K562 treated with DMSO at 1 percent for 4 hours (cell line): ENCODE data around the gene PMIS2. TPM values are rescaled to one million over a fixed set of nuclear protein-coding genes. Genes with fewer than 3 reads are reported as not detected.

ENCODE experiments used
- total RNA-seq: library from RNA; unstranded; fragments of 300-600 nt; gene quantifications from 2 replicates; pipeline ENCODE4 v1.2.3, GENCODE V29; 2022; ENCODE audit not compliant: insufficient read depth

The PMIS2 gene
- not detected in 2 replicates for total RNA-seq

DNA sequence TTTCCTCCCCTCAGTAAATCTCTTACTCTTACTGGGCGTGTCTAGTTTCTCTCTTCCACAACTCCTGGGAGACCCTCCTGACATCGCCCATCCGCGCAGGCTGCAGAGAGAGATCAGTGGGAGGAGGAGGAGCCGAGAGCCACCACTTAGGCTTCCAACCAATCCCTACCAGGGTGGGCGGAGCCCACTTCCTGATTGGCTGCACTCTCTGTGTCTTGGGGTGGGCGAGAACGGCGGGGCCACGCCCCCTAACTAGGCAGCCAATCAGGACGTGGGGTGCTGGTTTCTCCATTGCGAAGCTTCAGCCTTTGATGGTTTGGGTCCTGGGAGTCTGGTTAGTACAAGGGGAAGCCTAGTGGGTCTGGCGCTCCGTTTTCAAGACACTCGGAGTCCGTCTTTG is at the start of gene PMIS2:
TSS of gene PMIS2 (plus strand) at position 326 of the 400 bp plus-strand sequence. CDS start 87 bp downstream, outside the sequence.

DNA sequence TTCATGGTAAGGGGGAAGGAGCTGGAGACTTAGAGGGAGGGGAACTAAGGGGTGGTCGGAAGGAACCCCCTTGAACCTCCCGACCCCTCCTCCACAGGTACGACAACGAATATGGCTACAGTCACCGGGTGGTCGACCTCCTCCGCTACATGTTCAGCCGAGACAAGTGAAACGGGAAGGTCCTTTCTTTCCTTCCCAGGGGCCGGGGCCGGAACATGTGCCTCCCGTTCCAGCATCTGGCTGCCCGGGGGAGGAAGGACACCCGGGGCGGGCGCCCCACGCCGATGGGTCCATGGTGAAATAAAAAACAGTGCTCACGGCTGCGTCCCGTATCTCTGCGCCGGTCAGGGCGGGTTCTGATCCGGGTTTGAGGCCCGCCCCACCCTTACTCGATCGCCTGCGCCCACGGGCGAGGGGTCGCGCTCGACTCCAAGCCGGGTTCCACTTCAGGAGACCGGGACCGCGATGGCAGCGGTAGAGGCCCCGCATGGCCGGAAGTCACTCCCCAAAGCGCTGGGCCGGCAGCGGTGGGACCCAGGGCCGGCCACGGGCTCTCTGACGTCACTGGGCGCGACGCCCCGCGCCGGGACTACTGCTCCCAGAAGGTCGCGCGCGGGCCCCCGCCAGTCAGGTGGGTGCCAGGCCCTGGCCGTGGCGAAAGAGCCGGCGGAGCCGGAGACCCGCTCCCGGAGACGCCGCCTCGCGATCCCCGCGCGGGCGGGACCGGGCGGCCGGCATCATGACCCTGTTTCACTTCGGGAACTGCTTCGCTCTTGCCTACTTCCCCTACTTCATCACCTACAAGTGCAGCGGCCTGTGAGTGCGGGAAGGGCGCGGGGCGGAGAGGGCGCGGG is 40.7 kb upstream of the PMIS2 start, which contains the start of gene TMEM147:
TSS of gene TMEM147 (plus strand) at position 626 of the 854 bp plus-strand sequence. CDS start at position 740, 114 bp downstream.

DNA sequence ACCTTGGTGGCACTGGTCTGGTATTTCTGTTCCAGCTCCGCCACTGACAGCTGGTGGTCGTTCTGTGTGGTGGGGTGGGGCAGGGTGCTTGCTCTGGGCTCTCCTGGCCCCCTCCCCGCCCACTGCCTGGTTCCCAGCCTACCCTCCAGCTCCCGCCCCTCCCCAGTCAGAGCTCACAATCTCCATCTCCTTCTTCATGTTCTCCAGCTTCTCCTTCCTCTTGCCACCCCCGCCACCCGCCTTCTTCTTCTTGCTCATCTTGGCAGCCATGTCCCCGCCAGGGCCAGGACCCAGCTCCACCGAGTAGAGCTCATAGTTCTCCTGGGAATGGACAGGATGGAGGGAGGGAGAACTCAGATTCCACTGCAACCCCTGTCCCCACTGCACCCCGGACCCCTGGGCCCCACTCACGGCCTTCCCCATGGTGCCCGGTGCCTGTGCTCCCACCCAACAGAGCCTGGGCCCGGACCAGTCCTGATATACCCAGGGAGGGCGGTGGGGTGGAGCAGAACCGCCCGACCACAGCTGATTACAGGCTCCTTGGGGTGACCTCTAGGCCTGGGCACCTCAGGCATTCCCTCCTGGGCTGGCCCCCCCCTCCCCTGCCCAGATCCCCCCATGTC is 22.7 kb upstream of the PMIS2 start, which contains the start of gene ATP4A:
TSS of gene ATP4A (minus strand) at position 452 of the 623 bp plus-strand sequence. CDS start at position 423, 29 bp downstream.

DNA sequence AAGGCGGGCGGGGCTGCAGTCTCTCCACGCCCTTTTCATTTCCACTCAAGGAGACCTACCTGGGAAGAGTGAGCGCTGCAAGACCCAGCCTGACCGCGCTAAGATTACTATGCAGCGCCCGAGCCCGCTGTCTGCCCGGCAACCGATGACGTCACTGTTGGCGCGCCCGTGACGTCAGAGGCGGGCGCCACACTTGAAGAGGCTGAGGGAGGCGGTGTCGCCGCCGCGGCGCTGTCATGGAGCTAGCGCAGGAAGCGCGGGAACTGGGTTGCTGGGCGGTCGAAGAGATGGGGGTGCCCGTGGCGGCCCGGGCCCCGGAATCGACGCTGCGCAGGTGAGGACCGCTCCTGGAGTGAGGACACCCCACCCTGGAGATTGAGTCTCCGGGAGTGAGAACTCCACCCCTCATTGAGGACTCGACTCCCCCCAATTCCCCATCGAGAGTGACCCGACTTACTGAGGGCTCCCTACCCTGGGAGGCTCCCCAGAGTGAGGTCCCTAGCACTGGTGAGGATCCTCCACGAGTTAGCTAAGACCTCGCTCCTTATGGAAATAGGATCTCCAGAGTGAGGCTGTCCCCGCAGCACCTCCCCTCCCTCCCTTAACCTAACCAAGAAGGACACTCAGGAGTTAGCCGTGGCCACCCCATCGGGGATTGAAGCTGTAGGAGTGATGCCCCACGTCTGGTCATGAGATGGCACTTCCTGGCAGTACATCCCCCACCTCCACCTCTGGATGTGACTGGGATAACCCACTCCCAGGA is 26.8 kb downstream of the PMIS2 start, which contains the start of gene HAUS5:
TSS of gene HAUS5 (plus strand) at position 177 of the 763 bp plus-strand sequence. CDS start at position 237, 60 bp downstream.

DNA sequence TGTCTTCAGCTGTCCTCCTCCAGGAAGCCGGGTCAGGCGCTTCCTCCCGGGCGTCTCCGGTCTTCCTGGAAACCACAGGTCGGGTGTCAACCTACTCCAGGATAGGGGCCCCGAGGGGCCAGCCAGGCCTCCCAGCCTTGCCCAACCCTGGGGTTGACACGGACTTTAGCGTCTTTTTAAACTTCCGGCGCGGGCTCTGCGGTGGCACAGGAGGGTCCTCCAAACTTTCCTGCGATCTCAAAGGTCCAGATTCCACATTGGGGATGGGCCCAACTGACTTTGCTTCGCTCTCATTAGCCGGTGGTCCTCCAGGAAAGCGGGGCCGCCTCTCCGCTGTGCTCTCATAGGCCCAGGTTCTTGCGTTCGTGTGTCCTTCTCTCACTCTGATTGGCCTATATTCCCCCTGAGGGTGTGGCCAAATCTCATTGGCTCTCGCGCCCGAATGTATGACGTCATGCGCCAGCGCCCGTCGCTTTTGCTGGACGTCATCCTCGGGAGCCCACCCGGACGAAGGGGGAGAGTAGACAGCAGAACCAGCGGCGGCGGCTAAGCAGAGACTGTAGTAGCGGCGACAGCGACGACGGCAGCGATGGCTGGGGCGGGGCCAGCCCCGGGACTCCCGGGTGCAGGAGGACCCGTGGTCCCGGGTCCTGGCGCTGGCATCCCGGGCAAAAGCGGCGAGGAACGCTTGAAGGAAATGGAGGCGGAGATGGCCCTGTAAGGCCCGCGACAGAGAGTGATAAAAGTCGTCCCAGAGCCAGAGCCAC is 42.8 kb downstream of the PMIS2 start, which contains the start of gene RBM42:
TSS of gene RBM42 (plus strand) at position 472 of the 767 bp plus-strand sequence. CDS start at position 590, 118 bp downstream.

Other genes with a start within 250 kb of the PMIS2 start
- not detected in 2 replicates for gene FFAR1, start 238.3 kb upstream of the PMIS2 start, total RNA-seq
- gene FFAR3, start 227.7 kb upstream of the PMIS2 start, total RNA-seq = not detected in 2 replicates
- not detected in 2 replicates for gene GPR42, start 215.1 kb upstream of the PMIS2 start, total RNA-seq
- gene FFAR2, start 137.9 kb upstream of the PMIS2 start, total RNA-seq = not detected in 2 replicates
- gene KRTDAP, start 95.7 kb upstream of the PMIS2 start, total RNA-seq = not detected in 2 replicates
- gene DMKN, start 72.5 kb upstream of the PMIS2 start, total RNA-seq = not detected in 2 replicates
- not detected in 2 replicates for gene SBSN, start 57.9 kb upstream of the PMIS2 start, total RNA-seq
- not detected in 2 replicates for gene GAPDHS, start 52.7 kb upstream of the PMIS2 start, total RNA-seq
- gene TMEM147, start 40.5 kb upstream of the PMIS2 start, total RNA-seq = 120 and 136 TPM in 2 replicates
- not detected in 2 replicates for gene ATP4A, start 22.5 kb upstream of the PMIS2 start, total RNA-seq
- gene HAUS5, start 26.6 kb downstream of the PMIS2 start, total RNA-seq = 21.1 and 22.2 TPM in 2 replicates
- gene RBM42, start 42.9 kb downstream of the PMIS2 start, total RNA-seq = 186 and 211 TPM in 2 replicates
- not detected in 2 replicates for gene ETV2, start 55.6 kb downstream of the PMIS2 start, total RNA-seq
- 1,092 TPM in 2 replicates for gene COX6B1, start 62.1 kb downstream of the PMIS2 start, total RNA-seq
- not detected in 2 replicates for gene UPK1A, start 80.3 kb downstream of the PMIS2 start, total RNA-seq
- gene ZBTB32, start 118.4 kb downstream of the PMIS2 start, total RNA-seq = not detected in 2 replicates
- gene KMT2B, start 131.8 kb downstream of the PMIS2 start, total RNA-seq = 21.9 and 25.7 TPM in 2 replicates
- 6.4 and 16.4 TPM in 2 replicates for gene IGFLR1, start 156.3 kb downstream of the PMIS2 start, total RNA-seq
- gene U2AF1L4, start 159.2 kb downstream of the PMIS2 start, total RNA-seq = 4.8 and 6.9 TPM in 2 replicates
- gene PSENEN, start 159.5 kb downstream of the PMIS2 start, total RNA-seq = 34.5 and 42.2 TPM in 2 replicates
- 12.4 and 14.7 TPM in 2 replicates for gene LIN37, start 162.4 kb downstream of the PMIS2 start, total RNA-seq
- 0.99 and 1.4 TPM in 2 replicates for gene HSPB6, start 170.9 kb downstream of the PMIS2 start, total RNA-seq
- 12.2 and 14.9 TPM in 2 replicates for gene PROSER3, start 172.0 kb downstream of the PMIS2 start, total RNA-seq
- 1.3 and 3.2 TPM in 2 replicates for gene ARHGAP33, start 189.4 kb downstream of the PMIS2 start, total RNA-seq
- gene PRODH2, start 226.7 kb downstream of the PMIS2 start, total RNA-seq = not detected in 2 replicates